DMS53 (cell line): ENCODE data around the gene MET.

Source experiments
- DNase-seq: peaks from one replicate; lab custom pipeline; 2025; lab: John Stamatoyannopoulos, UW

MET gene

DNA sequence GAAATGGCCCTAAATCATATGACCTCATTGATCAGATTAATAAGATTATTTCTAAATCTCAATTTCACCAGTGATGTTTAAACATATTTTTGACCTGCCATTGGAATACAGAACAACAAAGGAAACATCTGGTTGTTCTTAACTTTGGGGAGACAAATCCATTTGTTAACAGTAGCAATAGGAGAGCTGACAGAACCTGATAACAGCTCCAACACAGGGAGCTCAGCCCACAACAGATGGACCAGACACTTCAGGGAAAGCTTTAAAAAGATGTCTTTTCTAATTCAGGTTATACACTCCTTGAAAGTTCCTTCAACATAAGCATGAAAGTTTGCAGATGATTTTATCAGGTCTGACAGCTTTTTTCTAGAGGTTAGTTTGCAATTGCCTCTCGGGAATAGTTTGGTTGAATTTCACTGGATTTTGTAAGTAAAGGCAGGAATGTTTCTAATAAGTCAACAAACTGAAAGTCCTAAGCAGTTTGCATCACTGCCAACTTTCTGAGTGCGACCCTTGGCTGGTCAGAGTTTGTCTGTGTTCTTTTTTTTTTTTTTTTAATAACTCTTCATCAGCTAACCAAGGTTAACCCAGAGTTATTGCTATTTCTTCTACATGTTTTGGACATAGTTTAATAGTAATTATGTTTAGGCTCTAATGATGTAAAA is 6.5 kb upstream of the MET start:
- DNase-seq, result no peak

DNA sequence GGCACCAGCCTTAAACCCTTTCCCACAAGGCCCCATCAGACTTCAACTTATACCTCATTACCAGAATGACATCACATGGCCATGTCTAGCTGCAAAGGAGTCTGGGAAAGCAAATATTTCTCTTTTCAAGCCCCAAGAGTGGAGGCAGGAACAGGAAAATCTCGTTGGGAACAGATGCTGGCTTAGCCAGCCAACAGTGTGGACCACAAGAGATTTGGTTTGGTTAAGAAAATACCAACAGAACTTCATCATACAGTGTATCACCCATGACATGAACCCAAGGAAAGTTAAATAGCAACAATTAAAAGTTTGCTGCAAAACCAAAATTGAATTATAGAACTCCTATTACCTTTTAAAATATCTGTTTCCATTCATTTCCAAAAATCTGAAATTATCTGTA is 2.2 kb upstream of the MET start:
- no peak for DNase-seq

DNA sequence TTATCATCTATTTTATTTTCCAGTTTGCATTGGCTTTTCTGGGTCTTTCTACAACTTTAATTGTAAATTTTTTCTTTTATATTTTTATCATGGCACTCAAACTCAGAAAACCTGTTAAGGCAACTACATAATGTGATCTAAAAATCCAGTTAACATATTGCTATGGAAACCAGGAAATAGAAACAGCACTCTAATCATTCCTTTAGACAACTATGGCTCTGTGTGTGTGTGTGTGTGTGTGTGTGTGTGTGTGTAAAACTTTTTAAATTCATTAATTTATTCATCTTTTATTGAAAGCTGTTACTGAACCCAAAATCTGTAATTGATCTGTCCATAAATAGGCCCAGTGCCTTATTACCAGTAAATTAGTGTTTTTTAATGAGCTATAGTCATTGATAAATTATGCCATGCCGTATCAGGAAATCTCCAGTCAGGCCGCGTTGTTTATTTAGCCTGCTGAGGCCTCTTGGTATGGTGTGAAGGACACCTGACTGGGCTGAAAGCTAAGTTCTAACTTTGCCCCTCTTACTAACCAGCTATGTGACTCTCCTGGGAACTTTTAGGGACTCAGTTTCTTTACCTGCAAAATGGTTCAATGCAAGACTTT is 1.5 kb upstream of the MET start:
- peak; percentile 50 for DNase-seq

DNA sequence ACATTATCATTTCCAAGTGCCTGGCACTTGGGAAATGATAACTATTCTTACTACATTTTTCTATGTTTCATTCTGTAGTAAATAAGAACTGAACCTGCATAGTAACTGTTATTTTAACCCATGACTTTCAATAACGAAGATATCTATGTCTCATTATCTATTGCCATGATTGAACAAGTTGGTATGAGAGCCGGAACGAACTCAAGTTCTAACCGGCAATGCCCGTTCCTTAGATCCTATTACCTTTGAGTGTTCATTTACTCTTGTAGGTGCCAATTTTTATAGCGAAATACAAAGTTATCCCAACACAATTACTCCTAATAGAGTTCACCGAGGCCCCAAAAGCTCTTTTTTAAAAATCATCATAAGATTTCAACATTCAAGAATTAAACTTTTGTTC is 885 bp upstream of the MET start:
- peak; percentile 46 for DNase-seq

DNA sequence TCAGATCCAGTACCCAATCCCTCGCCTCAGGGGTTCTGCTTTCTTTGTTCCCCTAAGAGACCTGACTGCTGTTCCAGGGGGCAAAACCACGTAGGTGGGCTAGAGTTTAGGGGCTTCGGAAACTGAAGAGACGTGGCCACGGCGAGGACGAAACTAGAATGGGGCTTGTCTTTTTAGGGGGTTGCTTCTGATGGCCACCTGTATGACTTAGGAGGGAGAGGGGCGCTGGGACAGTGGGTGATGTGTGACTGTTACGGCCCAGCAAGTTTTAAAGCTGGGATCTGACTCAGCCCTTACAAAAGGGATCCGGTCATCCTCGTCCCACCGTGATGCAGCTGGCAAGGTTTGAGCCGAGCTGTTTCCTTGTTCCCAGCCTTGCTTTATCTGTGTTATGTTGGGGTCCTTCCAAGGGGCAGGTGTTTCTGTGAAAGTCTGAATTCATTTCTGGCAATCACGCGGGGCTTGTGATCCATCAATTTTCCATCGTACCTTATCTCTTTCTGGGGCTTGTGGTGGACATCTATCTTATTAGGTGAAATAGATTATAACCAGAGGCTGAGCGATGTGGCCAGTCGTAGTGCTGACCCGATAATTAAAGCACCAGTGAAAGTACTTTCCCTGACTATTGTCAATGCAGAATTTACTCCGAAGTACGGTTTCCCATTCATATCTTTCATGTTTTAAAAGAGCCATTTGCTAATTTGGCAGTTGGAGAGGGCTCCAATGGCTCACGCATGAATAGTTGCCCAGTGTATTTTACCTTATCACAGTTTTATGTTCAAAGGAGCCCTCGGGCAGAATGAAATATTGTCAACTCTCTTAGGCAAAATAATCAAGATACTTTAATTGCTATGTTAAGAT is 830 bp downstream of the MET start:
- peak; percentile 74 for DNase-seq

DNA sequence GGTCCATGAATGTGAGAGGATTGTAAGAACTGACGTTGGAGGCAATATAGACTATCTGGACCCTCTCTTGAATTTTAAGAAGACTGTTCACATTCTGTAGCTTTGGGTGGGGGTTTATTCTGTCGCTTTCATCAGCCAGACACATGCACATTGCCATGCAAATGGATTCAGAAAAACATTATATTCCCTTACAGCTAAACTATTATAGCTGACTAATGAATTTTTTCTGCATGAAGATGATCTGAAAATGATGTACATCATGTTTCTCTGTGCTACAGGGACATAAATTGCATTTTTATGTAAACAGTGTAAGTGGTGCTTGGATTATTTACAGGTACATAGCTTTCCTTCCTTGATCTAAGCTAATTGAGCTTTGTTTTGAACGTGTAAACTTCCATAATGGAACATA is 1.5 kb downstream of the MET start:
- peak; percentile 46 for DNase-seq

DNA sequence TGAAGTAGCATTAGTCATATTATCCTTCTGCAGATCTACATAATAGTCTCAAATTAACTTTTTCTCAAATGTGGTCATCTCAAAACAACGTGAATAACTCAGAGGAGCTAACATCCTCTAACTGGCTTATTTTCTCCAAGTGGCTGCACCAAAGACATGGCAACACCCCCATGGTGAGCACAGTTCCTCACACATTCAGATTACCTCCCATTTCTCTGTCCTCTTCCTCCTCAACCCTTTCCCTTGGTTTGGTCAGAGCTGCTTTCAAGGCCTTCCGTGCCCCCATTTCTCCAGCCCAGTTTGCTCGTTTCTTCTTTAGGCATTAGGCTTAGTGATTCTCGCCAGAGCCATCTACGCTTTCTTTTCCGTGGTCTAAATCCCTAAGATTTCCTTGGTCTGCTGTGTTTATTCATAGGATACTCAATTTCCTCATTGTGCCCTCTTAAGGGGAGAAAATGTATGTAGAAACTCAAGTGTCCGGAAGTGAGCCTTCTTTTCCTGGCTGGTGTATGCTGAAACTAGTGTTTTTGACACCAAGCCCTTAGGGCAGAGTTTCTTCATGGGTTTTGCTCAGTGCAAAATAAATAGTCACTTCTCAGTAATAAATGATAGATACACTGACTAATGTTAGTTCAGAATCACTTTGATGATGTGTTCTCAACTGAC is 2.6 kb downstream of the MET start:
- peak; percentile 18 for DNase-seq

DNA sequence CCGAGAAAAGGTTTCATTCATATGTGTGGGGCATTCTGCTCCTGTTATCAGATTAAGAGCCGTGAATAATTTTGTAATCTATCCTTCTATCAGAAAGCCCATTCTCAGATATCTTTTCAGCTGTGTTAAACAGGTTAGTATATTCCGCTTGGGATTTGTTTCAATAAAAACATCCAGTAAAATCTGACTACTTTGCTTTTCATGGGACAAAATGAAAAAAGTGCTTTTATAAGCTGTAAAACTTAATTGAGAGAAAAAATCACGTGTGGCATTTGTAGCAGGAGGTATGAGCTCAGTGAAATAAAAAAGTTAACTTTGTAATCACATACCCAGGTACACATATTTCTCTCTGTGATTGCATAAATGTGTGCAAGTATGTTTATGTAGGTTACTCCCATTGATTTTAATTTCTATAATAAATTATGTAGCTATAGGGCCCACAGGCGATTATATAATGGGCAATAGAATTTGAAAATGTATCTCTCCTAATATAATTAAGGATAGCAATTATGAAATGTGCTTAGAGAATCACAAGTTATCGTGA is 3.9 kb downstream of the MET start:
- no peak for DNase-seq

DNA sequence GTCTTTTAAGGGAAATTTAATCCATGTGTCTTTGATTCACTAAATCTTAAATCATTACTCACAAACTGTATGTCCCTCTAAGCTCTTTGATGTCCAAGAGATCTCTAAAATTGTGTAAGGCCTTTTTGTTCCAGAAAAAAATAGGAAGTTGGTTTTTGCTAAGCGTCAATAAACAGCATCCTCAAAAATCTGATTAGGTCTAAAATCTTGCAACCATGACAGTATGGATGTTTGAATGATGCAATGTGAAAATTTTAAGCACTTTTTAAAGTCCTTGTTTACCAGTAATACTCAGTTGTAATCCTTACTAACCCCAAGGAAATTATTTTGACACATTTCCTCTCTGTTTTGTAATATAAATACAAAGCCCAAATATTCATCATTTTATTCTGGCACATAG is 6.8 kb downstream of the MET start:
- no peak for DNase-seq

DNA sequence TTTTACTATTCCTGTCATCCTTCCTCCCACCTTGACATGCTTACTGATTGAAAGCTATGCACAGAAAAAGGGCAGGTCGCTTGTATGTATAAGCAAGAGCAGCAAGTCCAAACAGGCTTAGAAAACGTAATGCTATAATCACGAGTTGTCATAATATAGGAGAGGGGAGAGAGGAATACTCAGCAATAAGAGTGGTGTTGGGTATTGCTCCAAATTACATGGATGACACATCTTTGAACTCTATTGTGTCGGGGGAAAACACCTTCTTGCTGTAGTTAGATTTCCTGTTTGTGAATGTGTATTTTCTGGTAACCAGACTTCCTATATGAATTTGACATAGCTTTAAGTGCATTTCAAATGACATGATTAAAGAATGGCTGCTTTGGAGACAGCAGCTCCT is 7.5 kb downstream of the MET start:
- peak; percentile 17 for DNase-seq

DNA sequence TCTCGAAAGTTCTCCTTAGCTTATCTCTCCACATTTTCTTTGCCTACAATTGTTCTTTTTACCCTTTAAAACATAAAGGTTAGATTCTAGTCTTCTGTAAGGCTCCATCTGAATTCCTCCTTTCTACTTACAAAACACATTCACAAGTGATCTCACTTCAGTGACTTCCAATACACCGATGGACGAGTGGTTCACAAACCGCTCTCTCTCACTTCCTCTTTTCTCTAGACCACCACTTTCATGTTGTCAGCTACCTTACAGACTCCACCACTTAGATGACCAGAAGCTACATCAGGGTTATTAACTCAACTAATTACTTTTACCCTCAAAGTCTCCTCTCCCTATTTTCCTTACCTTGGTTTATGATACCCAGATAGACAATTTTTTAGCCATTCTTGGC is 11.8 kb downstream of the MET start:
- DNase-seq, result no peak

DNA sequence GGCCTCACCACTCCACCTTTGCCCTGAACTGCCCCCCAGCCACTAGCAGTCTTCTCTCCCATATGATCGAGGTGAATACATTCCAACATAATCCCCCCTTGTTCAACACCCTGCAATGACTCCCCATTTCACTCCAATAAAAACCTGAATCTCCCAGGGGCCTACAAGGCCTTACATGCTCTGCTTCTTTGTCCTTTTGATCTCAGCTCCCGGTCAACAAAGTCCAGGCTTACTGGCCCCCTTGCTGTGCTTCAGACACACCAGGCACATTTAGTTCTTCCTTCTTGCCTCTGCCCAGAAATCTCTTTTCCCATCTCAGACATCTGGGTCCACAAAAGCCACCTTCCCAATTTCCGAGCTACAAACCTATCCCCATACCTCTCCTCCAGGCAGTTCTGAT is 14.0 kb downstream of the MET start:
- no peak for DNase-seq

DNA sequence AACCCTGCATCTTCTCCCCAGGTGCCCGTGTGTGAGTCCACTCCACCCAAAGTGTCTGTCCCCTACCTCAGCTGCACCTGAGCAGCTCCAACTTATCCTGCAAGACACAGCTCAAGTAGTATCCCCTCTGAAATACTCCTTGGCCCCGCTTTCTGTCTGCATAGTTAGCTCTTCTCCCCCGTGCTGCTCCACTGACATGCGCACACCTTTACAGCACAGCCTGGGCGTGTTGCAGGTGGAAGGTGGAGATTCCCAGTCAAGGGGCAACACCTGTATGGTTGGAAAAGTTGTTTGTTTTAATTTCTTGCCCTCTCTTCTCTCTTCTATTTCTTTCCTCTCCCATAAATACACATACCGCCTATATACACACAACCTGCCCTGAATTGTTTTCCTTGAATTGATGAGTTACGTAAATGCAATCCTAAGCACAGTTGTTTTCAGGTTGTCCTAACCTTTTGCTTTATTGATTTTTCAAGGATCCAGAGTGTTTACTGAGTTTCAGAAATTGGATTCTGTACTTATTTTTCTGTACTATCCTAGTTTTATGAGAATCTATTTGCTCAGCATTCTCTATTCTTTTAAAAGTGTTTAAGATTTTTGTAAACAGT is 14.9 kb downstream of the MET start:
- peak; percentile 24 for DNase-seq

DNA sequence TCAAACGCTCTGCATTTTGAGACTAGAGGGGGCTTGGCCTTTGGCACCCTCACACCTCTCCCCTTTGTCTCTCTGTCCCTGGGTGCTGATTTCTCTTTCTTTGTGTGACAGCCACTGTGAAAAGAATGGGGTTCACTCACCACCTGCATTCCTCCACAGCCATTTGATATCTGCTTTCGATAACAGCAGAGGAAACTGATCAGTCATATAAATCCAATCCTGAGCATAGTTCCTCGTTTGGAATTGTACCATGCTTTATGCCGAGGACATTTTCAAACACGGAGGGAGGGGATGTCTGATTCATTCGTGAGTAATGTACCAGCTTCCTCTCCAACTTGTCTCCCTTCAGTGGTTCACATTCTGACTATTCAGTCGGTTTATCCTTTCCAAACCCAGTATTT is 15.8 kb downstream of the MET start:
- peak; percentile 22 for DNase-seq

DNA sequence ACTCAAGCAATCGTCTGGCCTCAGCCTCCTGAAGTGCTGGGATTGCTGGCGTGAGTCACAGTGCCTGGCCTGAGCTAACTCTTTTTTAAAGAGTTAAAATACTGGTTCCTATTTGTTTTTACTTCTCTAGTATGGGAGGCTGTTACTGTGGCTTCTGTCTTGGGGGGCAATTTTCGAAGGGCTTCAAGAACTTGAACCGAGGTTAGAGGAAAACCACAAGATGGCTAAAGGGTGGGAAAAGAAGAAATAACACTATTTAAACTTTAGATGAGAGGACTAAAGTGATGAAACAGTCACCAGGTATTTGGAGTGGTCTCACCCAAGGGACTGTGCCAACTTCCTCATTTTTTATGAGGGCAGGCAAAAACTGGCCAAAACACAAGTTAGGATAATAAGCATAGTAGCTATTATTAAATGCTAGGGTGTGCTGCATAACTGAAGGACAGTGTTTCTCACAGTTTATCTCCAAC is 17.8 kb downstream of the MET start:
- DNase-seq, result no peak

DNA sequence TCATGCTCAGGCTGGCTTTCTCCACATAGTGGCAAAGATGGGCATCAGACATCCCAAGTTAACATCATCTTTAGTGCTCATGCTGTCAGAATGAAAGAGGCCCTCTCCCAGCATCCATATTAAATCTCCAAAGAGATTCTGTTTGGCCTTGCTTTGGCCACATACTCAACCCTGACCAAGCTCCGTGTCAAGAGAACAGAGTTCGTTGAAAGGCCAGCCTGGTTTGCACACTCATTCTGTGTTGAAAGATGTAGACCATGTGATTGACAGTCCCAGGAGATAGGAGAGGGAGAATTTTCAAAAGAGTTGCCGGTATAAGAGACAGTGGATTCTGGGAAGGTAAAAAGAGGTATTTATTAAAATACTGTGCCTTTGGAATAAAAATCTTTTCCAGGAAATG is 19.7 kb downstream of the MET start:
- DNase-seq, result no peak

DNA sequence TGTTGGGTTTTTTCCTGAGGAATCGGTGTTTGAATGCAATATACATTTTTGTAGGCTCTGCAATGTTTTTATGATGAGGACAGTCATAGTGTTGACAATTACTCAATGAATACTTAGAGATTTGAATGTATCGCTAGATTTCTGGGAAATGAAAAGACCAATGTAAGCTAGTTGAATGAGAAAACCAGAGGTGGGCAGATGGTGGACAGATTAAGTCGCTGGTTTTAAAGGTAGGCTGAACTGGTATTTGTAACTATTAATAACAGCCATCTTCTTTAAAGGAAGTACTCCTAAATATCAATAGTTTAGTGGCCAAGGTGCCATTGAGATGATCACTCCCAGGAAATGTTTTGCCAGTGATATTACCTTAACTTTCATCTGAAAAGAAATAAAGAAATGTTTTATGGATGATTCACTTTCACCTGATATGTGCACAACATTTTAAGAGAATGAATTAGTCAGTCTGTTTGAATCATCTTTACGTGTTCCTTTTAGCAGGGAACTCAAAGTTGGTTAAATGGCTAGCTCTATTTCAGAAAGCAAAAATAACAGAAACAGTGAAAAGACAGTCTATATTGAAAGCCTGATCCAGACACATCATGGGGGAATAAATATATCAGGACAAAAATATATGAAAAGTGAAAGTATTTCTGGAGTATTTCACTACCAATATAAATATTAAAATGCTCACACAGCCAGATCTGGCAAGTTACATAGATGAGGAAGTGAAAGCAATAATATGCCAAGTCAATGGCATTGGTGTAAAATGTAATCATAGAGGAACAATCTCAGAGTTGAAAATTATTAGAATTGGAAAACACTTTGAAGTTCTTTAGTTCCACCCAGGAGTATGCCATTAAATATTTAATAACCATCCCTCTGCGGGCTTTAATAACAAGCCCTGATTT is 20.7 kb downstream of the MET start:
- DNase-seq, result no peak

DNA sequence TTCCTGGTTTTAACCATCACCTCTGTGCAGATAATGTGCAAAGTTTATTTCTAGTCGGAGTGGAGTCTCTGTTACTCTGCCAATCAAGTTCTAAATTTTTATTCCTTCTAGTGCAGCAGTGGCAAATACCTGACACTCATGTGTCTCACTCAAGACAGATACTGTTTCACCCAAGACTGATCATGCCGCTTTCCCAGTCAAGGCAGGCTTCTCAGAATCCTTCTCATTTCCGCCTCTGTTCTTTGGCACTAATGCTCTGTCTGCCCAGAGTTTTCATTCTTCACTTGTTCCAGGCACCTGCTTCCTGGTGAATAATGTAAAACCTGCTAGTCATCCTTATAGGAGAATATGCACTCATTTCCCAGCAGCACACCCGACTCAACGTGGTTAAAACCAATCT is 24.7 kb downstream of the MET start:
- DNase-seq, result no peak

DNA sequence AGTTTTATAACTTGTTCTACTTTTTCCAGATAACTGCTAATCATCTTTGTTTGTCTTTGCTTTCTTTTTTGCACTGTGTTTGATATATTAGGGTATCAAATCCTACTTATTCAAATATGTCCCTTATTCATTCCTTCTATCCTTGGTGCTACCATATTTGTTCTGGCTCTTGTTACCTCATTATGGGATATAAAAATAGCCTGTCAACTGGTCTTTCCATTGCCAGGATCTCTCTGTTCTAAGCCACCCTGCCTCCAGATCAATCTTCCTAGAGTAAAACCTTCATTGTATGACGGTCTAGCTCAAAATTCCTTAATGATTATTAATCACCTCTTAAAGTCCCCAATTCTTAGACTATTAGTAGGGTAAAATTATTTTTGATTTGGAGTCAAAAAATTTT is 25.2 kb downstream of the MET start:
- no peak for DNase-seq

DNA sequence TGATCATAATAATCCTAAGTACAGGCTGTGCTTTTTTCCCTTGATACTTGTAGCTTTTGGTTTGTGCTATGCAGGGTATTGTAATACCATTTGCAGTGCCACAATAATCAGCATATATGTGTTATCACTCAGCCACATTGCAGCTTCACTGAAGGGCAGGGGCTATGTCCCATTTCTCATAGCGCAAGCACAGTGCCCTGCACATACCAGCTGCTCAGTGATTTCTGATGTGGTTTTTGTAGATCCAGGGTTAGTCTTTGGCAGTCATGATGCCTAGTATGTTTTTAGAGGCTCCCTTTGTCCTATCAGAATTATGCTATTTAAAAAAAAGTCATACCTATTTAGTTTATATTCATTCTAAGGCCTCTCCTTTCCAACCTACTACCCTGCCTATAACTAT is 25.8 kb downstream of the MET start:
- DNase-seq, result no peak

DNA sequence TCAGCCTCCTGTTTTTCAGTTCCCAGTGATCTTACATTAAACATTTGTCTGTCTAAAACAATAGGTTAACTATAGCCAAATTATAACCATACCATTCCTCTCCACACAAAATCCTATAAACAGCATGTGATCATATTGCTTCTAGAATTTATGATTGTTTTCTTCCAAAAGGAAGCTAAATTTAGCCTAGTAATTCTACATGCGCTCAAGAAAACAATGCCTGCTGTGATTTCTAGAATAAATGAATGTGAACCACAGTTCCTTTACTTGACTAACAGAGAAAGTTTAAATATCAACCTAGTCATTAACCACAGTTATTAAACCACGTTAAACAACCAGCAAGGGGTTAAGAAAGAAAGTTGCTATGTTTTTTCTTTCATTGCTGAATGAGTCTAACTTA is 26.4 kb downstream of the MET start:
- no peak for DNase-seq
